Body of pancreas (tissue), 4 donors: ENCODE measurements around the gene TMEM238L. TPM values are rescaled to one million over a fixed set of nuclear protein-coding genes. Genes with fewer than 3 reads are reported as not detected.

Experiments
- ATAC-seq: fragments of 150-250 bp; one replicate; pipeline ENCODE4 v1.9.1; 2016
- DNase-seq, 4 donors: peaks; one replicate each; pipeline ENCODE4 v3.0.0-alpha.2; 2019
- H3K27ac ChIP-seq, 4 donors: fragments of 200-600 bp; sonication (generic); 1 replicate in 3 of 4; 2 replicates in 1 of 4; pipeline versions ENCODE4 v1.5.1 to v1.6.1; 2016 to 2019; ENCODE audit warnings: mild to moderate bottlenecking in 1 of 4, mixed read lengths in 1 of 4, moderate library complexity in 1 of 4
- H3K27me3 ChIP-seq, 2 donors: fragments of 200-600 bp; sonication (generic); one replicate each; pipeline ENCODE4 v1.6.0; 2016; ENCODE audit warnings: mild to moderate bottlenecking in 1 of 2
- H3K36me3 ChIP-seq, 2 donors: fragments of 200-600 bp; sonication (generic); replicated peaks in 1 of 2; 2 replicates each; pipeline ENCODE4 v1.5.1; 2016; ENCODE audit warnings: low read depth in 2 of 2; ENCODE audit not compliant: insufficient read depth in 1 of 2
- H3K4me1 ChIP-seq: fragments of 200-600 bp; sonication (generic); one replicate; pipeline ENCODE4 v1.6.0; 2016
- H3K4me3 ChIP-seq, 2 donors: fragments of 200-600 bp; sonication (generic); 1 replicate in 1 of 2; 2 replicates in 1 of 2; pipeline ENCODE4 v1.5.1; 2016 to 2019
- H3K9me3 ChIP-seq, 3 donors: fragments of 200-600 bp; sonication (generic); 1 replicate in 2 of 3; 2 replicates in 1 of 3; pipeline ENCODE4 v1.5.1; 2016
- CTCF ChIP-seq, 7 experiments: fragments of 450-650 bp in 4 of 7; fragments of 200-600 bp in 3 of 7; sonication (generic) in 3 of 7; IDR thresholded peaks; one replicate each; pipeline ENCODE4 v1.5.1; 2016 to 2019; ENCODE audit warnings: antibody characterized with exemption in 7 of 7
- POLR2A ChIP-seq, 3 donors: fragments of 450-650 bp; IDR thresholded peaks; one replicate each; pipeline ENCODE4 v1.6.1; 2016; ENCODE audit warnings: antibody characterized with exemption in 3 of 3, mild to moderate bottlenecking in 2 of 3
- WGBS, 2 donors: methylation state at CpG; one replicate each; pipeline ENCODE4 v1.1.5; 2017; 5-methylcytosine and 5-hydroxymethylcytosine counted together
- intact Hi-C: fragments of 100-400 bp; cut with DNase I; formaldehyde crosslinking; loops from one replicate; pipeline ENCODE4 v1.15.1; 2023
- total RNA-seq, 2 donors: library from RNA; depleted of rRNA; stranded (reverse); fragments of >200 nt; gene quantifications; one replicate each; pipeline ENCODE4 v1.1.0, GENCODE V29; 2016

The TMEM238L gene
- total RNA-seq, 2 donors from 2014 or later, result not detected

- H3K27ac ChIP-seq, result no peak overlapping the region
These were observed 45.8 kb downstream of the TMEM238L start for GRCh38 chr17:10758062-10758461.

GRCh38 chr17:10757647-10758046 lies 46.3 kb downstream of the TMEM238L start:
- intact Hi-C loops, result no loop called here
- Histone ChIP-seq H3K9me3 (no peaks in the 10 kb centered on the region), H3K4me1 (peaks cover 33% of the 10 kb centered on the region), H3K4me3 (no peak overlapping the region), H3K36me3 (no peaks in the 10 kb centered on the region), H3K27ac (peak overlapping the region in 3 of 4 donors; percentile 42 to 56 (median 51)), H3K27me3 (no peaks in the 10 kb centered on the region)
- ATAC-seq (no peak), DNase-seq (no peak)
- TF ChIP-seq CTCF (IDR thresholded peaks at IDR 0.05) (no peak), POLR2A (IDR thresholded peaks at IDR 0.05) (no peak)
- WGBS, 2 donors, result 46 to 60% methylated on average over 2 of the region's 2 CpGs

More at GRCh38 chr17:10758062-10758461, 45.8 kb downstream of the TMEM238L start:
- Histone ChIP-seq H3K4me1 (peaks cover 33% of the 10 kb centered on the region), H3K36me3 (no peaks in the 10 kb centered on the region), H3K27me3 (no peaks in the 10 kb centered on the region), H3K4me3 (no peak overlapping the region), H3K9me3 (no peaks in the 10 kb centered on the region)
- DNase-seq (peak in 2 of 4 donors; percentile 40 to 55), ATAC-seq (no peak)
- no peak for TF ChIP-seq POLR2A (IDR thresholded peaks at IDR 0.05)
- no peak for TF ChIP-seq CTCF (IDR thresholded peaks at IDR 0.05)
- intact Hi-C loops, result no loop called here
- 28 to 31% methylated on average over 6 of the region's 6 CpGs for WGBS, 2 donors

- H3K36me3 ChIP-seq, result no peaks in the 10 kb centered on the region
- ATAC-seq, result peak; percentile 88
- TF ChIP-seq CTCF (IDR thresholded peaks at IDR 0.05) (no peak), POLR2A (IDR thresholded peaks at IDR 0.05) (no peak)
- H3K27ac ChIP-seq, result peak overlapping the region in 3 of 4 donors; percentile 42 to 56 (median 51)
- intact Hi-C loops, result no loop called here
- H3K9me3 ChIP-seq, result no peaks in the 10 kb centered on the region
- peak; percentile 64 to 82 (median 76) for DNase-seq
- 30 to 47% methylated on average over 5 to 6 of the region's 6 CpGs for WGBS, 2 donors
- no peaks in the 10 kb centered on the region for H3K27me3 ChIP-seq
- peaks cover 33% of the 10 kb centered on the region for H3K4me1 ChIP-seq
- H3K4me3 ChIP-seq, result no peak overlapping the region
These were observed 46.8 kb downstream of the TMEM238L start for GRCh38 chr17:10757067-10757466.

- intact Hi-C loops, result no loop called here
- TF ChIP-seq CTCF (IDR thresholded peaks at IDR 0.05), result no peak
- TF ChIP-seq POLR2A (IDR thresholded peaks at IDR 0.05), result no peak
- peak overlapping the region in 3 of 4 donors; percentile 42 to 56 (median 51) for H3K27ac ChIP-seq
- DNase-seq (peak; percentile 20 to 24 (median 23)), ATAC-seq (peak; percentile 35)
- H3K27me3 ChIP-seq, result no peaks in the 10 kb centered on the region
- H3K4me1 ChIP-seq, result peaks cover 33% of the 10 kb centered on the region
- WGBS, 2 donors, result 61 to 63% methylated on average over 2 of the region's 2 CpGs
- H3K9me3 ChIP-seq, result no peaks in the 10 kb centered on the region
- H3K4me3 ChIP-seq, result no peak overlapping the region
- no peaks in the 10 kb centered on the region for H3K36me3 ChIP-seq
These were observed 47.3 kb downstream of the TMEM238L start for GRCh38 chr17:10756619-10757018.

GRCh38 chr17:10756185-10756584 lies 47.7 kb downstream of the TMEM238L start:
- DNase-seq (peak in 1 of 4 donors; percentile 12), ATAC-seq (no peak)
- Histone ChIP-seq H3K27me3 (no peaks in the 10 kb centered on the region), H3K27ac (peak overlapping the region in 3 of 4 donors; percentile 42 to 56 (median 51)), H3K4me3 (no peak overlapping the region), H3K36me3 (no peaks in the 10 kb centered on the region), H3K4me1 (peaks cover 33% of the 10 kb centered on the region), H3K9me3 (no peaks in the 10 kb centered on the region)
- 64 to 100% methylated on average over 1 of the region's 1 CpG for WGBS, 2 donors
- intact Hi-C loops, result no loop called here
- no peak for TF ChIP-seq CTCF (IDR thresholded peaks at IDR 0.05)
- no peak for TF ChIP-seq POLR2A (IDR thresholded peaks at IDR 0.05)
